Esophagus mucosa (tissue), 1 donor: ENCODE measurements around the gene DCC. TPM values are rescaled to one million over a fixed set of nuclear protein-coding genes. Genes with fewer than 3 reads are reported as not detected.
"Not testable (repeated sequence)": the region's sequence is repeated elsewhere in the genome, so short reads cannot be mapped to it uniquely, and the experiment has no call there.

ENCODE experiments used
- ATAC-seq: fragments of 200-7000 bp; cut with Tn5 transposase; one replicate; pipeline ENCODE4 v1.9.1; 2020
- total RNA-seq: library from RNA; stranded (reverse); gene quantifications from one replicate; pipeline ENCODE4 v1.2.4, GENCODE V29; 2023
- donor health status: DM: yes; HTN: yes; CAD: no.

DCC gene
- total RNA-seq, 1 donor from 2014 or later, result not detected

GRCh38 chr18:52352920-52353319 is 12.9 kb downstream of the DCC start:
- no peak for ATAC-seq

GRCh38 chr18:52353589-52353988 is 13.6 kb downstream of the DCC start:
- no peak for ATAC-seq

- ATAC-seq, result no peak
Observed at GRCh38 chr18:52363861-52364260, 23.9 kb downstream of the DCC start.

GRCh38 chr18:52366851-52367250 is 26.9 kb downstream of the DCC start:
- ATAC-seq, result not testable (repeated sequence)

- no peak for ATAC-seq
Observed at GRCh38 chr18:52367953-52368742, 28.2 kb downstream of the DCC start.

- no peak for ATAC-seq
Observed at GRCh38 chr18:52370841-52371240, 30.8 kb downstream of the DCC start.

- no peak for ATAC-seq
Observed at GRCh38 chr18:52376104-52376503, 36.1 kb downstream of the DCC start.

- ATAC-seq, result no peak
Observed at GRCh38 chr18:52377094-52377493, 37.1 kb downstream of the DCC start.

GRCh38 chr18:52386306-52386705 is 46.3 kb downstream of the DCC start:
- ATAC-seq, result no peak

GRCh38 chr18:52387175-52387574 is 47.2 kb downstream of the DCC start:
- no peak for ATAC-seq

GRCh38 chr18:52391810-52392559 is 52.0 kb downstream of the DCC start:
- ATAC-seq, result no peak

GRCh38 chr18:52394602-52395001 is 54.6 kb downstream of the DCC start:
- ATAC-seq, result no peak

GRCh38 chr18:52395146-52395852 is 55.3 kb downstream of the DCC start:
- no peak for ATAC-seq

- ATAC-seq, result no peak
Observed at GRCh38 chr18:52401236-52401635, 61.2 kb downstream of the DCC start.

GRCh38 chr18:52402814-52403213 is 62.8 kb downstream of the DCC start:
- ATAC-seq, result no peak

- no peak for ATAC-seq
Observed at GRCh38 chr18:52403291-52404021, 63.5 kb downstream of the DCC start.

- ATAC-seq, result no peak
Observed at GRCh38 chr18:52408800-52409302, 68.9 kb downstream of the DCC start.

GRCh38 chr18:52409727-52410126 is 69.7 kb downstream of the DCC start:
- no peak for ATAC-seq

- ATAC-seq, result no peak
Observed at GRCh38 chr18:52415131-52415530, 75.1 kb downstream of the DCC start.

GRCh38 chr18:52422985-52423601 is 83.1 kb downstream of the DCC start:
- no peak for ATAC-seq

GRCh38 chr18:52426041-52426440 is 86.0 kb downstream of the DCC start:
- ATAC-seq, result no peak

GRCh38 chr18:52426462-52426861 is 86.5 kb downstream of the DCC start:
- ATAC-seq, result no peak
